Endothelial cell of umbilical vein (primary cell): ENCODE data around the gene PLB1.

Experiments used
- CTCF ChIP-seq, 2 donors: IDR thresholded peaks; 1 replicate in 1 of 2; 2 replicates in 1 of 2; pipeline ENCODE4 v1.5.1; 2011; ENCODE audit warnings: low read length in 2 of 2, mild to moderate bottlenecking in 2 of 2, moderate library complexity in 2 of 2, control low read depth in 1 of 2, inconsistent platforms in 1 of 2, low read depth in 1 of 2; ENCODE audit not compliant: insufficient read depth in 1 of 2; ENCODE audit errors: extremely low read depth in 1 of 2
- EZH2 ChIP-seq: IDR thresholded peaks from 2 replicates; pipeline ENCODE4 v1.6.1; 2012; ENCODE audit warnings: borderline replicate concordance, low read depth, mild to moderate bottlenecking, moderate library complexity, low read length, inconsistent platforms; ENCODE audit not compliant: severe bottlenecking
- JUN ChIP-seq: IDR thresholded peaks from 2 replicates; pipeline ENCODE4 v1.6.1; 2011; ENCODE audit warnings: borderline replicate concordance, low read depth; ENCODE audit not compliant: insufficient read length, insufficient read depth
- MAX ChIP-seq: IDR thresholded peaks from 2 replicates; pipeline ENCODE4 v1.6.1; 2011; ENCODE audit not compliant: insufficient read depth, insufficient read length
- MYC ChIP-seq: IDR thresholded peaks from one replicate; pipeline ENCODE4 v1.6.1; 2011; ENCODE audit warnings: mild to moderate bottlenecking, low read depth, low read length
- POLR2A ChIP-seq: IDR thresholded peaks from 2 replicates; pipeline ENCODE4 v1.6.1; 2012; ENCODE audit warnings: low read depth, mild to moderate bottlenecking, control low read depth, low read length
- POLR2AphosphoS5 ChIP-seq: IDR thresholded peaks from 2 replicates; pipeline ENCODE4 v1.6.1; 2012; ENCODE audit warnings: low read depth, mild to moderate bottlenecking, control low read depth, low read length, moderate library complexity; ENCODE audit not compliant: insufficient read depth

- TF ChIP-seq JUN (no peak), CTCF (IDR thresholded peaks at IDR 0.05; ENCODE audit: extremely low read depth in 1 of 2, insufficient read depth in 1 of 2, low read depth in 1 of 2, low read length in 2 of 2) (no peak), POLR2AphosphoS5 (no peak), POLR2A (no peak), MAX (no peak), MYC (no peak), EZH2 (no peak)
Observed at GRCh38 chr2:28525481-28525880, 29.6 kb downstream of the PLB1 start.
